ENCODE results near the gene TUT1.
"Not testable (repeated sequence)": the region's sequence is repeated elsewhere in the genome, so short reads cannot be mapped to it uniquely, and the experiment has no call there.

- not testable (repeated sequence) for TF ChIP-seq HNF4G (IDR thresholded peaks at IDR 0.05); JUND (IDR thresholded peaks at IDR 0.05); HNF4A (conservative IDR thresholded peaks at IDR 0.05); RAD21 (IDR thresholded peaks at IDR 0.05); RXRA (IDR thresholded peaks at IDR 0.05); SP1 (IDR thresholded peaks at IDR 0.05)
- TF ChIP-seq, protein P1, sequence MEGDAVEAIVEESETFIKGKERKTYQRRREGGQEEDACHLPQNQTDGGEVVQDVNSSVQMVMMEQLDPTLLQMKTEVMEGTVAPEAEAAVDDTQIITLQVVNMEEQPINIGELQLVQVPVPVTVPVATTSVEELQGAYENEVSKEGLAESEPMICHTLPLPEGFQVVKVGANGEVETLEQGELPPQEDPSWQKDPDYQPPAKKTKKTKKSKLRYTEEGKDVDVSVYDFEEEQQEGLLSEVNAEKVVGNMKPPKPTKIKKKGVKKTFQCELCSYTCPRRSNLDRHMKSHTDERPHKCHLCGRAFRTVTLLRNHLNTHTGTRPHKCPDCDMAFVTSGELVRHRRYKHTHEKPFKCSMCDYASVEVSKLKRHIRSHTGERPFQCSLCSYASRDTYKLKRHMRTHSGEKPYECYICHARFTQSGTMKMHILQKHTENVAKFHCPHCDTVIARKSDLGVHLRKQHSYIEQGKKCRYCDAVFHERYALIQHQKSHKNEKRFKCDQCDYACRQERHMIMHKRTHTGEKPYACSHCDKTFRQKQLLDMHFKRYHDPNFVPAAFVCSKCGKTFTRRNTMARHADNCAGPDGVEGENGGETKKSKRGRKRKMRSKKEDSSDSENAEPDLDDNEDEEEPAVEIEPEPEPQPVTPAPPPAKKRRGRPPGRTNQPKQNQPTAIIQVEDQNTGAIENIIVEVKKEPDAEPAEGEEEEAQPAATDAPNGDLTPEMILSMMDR (IDR thresholded peaks at IDR 0.05; ENCODE audit: low read depth, low read length, missing input control), result not testable (repeated sequence)
- TF ChIP-seq, protein P2, sequence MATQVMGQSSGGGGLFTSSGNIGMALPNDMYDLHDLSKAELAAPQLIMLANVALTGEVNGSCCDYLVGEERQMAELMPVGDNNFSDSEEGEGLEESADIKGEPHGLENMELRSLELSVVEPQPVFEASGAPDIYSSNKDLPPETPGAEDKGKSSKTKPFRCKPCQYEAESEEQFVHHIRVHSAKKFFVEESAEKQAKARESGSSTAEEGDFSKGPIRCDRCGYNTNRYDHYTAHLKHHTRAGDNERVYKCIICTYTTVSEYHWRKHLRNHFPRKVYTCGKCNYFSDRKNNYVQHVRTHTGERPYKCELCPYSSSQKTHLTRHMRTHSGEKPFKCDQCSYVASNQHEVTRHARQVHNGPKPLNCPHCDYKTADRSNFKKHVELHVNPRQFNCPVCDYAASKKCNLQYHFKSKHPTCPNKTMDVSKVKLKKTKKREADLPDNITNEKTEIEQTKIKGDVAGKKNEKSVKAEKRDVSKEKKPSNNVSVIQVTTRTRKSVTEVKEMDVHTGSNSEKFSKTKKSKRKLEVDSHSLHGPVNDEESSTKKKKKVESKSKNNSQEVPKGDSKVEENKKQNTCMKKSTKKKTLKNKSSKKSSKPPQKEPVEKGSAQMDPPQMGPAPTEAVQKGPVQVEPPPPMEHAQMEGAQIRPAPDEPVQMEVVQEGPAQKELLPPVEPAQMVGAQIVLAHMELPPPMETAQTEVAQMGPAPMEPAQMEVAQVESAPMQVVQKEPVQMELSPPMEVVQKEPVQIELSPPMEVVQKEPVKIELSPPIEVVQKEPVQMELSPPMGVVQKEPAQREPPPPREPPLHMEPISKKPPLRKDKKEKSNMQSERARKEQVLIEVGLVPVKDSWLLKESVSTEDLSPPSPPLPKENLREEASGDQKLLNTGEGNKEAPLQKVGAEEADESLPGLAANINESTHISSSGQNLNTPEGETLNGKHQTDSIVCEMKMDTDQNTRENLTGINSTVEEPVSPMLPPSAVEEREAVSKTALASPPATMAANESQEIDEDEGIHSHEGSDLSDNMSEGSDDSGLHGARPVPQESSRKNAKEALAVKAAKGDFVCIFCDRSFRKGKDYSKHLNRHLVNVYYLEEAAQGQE (IDR thresholded peaks at IDR 0.05), result not testable (repeated sequence)
- TF ChIP-seq, protein P3, sequence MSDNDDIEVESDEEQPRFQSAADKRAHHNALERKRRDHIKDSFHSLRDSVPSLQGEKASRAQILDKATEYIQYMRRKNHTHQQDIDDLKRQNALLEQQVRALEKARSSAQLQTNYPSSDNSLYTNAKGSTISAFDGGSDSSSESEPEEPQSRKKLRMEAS (IDR thresholded peaks at IDR 0.05), result not testable (repeated sequence)
Observed at GRCh38 chr11:62561677-62562230, 29.6 kb downstream of the TUT1 start.

All from liver (tissue), 3 donors.